Fibroblast of skin of left biceps (primary cell): ENCODE data around the gene SPTBN1.

Source experiments
- DNase-seq, 2 experiments: peaks; one replicate each; pipeline ENCODE4 v3.0.0-alpha.2; 2013; ENCODE audit warnings: low read depth in 2 of 2

The SPTBN1 gene

DNA sequence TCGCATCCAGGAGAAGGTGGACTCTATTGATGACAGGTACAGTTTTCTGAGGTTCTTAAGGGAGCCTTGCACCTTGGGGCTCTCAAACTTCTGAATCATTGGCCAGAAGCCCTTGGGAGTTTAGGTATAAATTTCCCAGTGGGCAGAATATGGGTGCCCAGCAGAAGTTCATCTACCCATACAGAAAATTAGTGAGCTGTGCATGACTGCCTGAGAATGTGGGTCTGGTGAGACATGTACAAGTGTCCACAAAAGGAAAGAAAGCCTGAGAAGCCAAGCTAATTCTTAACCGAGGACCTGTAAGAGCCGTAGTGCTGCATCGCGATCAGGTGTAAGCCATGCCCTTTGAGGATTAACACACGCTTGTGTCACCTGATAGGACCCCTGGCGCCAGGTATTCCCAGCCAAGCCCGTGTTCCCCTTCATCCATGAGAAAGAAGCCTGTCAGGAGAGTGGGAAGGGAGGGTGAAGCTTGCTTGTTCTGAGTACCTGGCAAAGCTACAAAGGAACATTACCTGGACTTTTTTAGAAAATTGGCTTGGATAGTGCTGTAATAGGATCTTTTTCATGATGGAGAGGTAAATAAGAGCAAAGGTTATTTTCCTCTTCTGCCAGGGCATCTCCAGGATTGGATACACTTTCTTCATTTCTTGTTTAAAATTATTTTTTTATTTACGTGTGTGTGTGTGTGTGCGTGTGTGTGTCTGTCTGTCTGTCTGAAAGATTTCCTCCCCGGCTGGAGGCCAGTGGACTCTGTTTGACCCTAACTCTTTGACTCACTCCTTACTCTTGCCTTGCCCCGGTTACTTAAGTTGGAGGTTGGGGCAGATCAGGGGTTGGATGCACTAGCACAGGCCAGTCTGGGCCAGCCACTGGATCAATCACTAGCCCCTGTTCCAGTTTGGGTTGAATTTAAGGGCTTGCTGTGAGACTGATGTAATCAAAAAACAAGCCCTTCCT, 176.9 kb downstream of the SPTBN1 start:
- no peak for DNase-seq

DNA sequence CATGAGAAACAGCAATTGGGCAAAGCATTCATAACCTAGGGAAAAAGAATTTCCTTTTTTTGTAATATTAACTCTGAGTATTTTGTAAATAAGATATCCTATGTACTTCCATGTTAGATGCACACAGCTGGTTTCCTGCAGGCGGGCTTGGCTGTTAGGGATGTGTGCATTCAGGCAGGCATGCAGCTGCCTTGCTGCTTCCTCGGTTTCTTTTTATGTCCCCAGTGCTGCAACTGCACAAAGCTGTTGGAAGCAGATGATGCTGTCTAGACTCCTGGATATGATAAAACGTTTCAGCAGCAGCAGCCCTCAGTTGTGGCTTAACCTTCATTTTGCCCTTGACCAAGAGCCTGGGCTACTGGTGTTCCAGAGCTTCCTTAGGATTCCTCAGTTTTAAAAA, 177.9 kb downstream of the SPTBN1 start:
- DNase-seq, result no peak

DNA sequence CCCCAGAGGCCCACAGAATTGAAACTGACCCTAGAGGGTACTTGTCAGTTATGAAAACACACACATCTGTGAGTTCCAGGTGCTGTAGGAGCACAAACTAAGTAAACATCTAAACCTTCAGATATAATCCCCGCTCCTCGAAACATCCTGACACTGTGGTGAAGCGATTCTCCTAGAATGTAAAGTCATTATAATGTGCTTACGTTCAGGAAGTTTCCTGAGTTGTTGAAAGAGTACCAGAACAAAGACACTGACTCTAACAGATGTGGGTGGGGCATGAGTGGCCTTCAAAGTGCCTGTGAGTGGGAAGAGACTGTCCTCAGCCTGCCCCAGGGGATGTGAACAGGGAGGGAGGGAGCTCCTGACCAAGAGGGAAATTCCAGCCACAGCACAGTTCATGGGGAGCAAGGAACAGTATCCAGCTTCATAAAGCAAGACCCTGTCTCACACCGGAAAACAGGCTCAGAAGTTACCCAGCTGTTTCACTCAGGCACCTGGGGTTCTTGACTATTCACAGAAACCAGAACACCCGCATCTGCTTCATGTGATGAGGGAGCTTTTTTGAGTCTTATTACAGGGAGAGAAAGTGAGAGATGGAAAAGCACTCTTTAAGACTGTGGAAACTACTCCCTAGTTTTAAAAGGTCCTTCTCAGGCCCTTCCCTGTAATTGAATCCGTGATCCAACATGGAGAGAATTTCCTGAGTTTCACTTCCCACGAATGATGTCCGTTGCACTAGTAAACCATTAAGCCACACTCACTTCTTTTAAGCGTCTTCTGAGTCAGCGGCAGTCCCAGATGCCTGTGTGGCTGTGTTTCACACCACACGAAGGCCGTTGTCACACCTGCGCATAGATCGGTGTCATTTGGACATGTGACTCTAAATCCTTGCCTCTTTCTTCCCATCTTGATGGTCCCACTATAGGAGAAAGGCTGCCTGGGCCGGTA, 178.7 kb downstream of the SPTBN1 start:
- DNase-seq, result no peak

DNA sequence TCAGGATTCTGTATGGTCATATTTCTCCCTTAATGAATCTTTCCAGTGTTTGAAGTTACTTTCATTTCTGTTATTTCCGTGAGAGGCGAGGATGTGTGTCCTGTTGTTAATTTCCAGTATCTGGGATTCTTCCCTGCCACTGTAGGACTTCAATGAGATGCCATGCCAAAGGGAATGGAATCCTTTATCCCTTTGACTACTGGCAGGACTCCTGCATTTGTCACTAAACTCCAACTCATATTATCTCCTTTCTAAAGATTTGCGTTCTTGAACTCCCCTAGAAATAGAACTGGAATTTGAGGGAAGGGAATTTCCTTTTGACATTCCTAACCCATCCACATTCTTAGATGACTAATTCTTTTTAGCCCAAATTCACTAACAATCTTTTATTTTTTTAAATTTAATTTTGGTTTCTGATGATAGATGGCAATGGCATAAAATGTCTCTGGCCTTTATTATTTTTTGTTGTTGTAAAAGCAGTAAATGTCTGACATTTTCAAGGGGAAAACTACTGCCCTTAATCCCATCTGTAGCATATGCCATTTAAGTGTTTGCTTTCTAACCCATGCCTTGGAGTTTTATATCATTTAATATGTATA, 179.5 kb downstream of the SPTBN1 start:
- DNase-seq, result no peak

DNA sequence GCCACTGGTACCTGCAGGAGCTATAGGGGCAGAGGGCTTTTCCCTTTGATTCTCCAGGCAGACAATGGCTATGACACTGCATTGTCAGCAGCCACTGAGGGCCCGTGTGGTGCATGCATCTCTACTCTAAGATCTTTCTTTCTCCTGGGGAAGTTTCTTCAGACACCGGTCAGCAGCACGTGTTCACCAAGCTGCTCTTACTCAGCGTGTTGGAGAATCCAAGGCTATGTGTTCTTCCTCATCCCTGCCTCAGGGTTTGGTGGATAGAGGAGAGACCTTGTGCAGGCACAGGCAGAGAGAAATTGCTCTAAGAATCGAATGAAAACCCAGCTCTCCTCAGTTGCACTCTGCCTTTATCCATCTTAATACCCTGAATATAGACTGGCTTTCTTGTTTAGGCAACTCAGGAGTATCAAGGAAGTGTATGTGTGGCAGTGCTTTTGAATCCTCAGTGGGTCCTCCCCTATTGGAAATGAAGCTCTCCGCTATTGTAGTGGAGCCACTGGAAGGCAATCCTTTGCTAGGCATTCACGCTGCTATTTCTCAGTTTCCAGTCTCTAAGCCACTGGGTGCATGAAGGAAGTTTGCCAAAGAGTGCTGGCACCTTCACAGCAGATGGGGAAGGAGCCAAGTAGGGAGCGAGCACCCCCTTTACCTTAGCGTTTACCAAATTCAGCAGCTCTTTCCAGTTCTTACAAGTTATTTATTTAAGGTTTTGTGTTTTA, 180.4 kb downstream of the SPTBN1 start:
- DNase-seq, result no peak

DNA sequence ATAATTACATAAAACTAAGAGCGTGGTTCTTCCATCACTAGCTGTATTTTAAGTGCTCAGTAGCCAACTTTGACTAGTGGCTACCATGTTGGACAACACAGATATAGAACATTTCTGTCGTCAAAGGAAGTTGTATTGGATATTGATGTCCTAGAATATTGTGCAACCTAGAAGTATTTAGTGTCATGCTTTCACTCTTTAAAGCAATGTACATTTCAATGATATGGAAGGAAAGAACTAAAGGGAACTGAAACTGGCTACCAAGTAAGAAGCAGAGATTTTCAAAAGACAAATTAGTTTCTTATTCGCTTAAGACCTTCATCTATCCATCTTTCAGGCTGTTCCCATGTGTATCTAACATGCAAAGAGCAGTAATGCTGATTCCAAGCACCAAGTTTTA, 182.0 kb downstream of the SPTBN1 start:
- no peak for DNase-seq

DNA sequence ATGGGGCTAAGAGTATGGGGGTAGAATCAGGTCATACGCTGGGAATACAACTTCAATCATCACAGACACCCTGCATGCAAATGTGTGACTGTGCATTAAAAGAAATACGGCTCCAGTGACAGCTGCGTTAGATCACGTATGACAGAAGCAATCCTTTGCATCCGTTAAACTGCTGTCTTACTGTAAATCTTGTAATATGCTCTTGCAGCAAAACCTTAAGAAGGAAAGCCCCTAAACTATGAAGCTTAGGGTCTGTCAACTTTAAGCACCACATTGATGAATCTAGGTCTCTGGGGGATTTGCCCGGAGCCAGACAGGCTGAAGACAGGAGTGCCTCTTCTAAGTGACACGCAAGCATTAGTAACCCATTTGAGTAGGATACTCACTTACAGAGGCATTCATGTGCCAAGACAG, 182.7 kb downstream of the SPTBN1 start:
- DNase-seq, result no peak

DNA sequence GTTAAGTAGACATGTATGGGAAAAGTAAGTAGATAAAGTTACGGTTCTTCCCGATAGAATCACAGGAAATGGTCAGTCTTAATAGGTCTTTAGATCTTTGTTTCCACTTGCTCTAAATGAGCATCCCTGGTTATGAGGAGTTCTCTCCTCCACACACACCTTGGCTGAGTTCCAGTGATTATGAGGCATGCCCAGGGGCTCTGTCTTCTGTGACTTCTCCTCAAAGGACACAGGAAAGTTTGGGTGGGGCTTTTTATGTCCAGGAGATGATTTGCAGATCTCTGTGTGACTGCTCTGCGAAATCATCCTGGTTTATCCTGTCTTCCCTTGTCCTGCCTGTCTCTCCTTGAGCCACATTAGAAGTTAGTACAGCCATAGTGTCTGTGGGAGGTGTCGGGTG, 183.5 kb downstream of the SPTBN1 start:
- DNase-seq, result no peak

DNA sequence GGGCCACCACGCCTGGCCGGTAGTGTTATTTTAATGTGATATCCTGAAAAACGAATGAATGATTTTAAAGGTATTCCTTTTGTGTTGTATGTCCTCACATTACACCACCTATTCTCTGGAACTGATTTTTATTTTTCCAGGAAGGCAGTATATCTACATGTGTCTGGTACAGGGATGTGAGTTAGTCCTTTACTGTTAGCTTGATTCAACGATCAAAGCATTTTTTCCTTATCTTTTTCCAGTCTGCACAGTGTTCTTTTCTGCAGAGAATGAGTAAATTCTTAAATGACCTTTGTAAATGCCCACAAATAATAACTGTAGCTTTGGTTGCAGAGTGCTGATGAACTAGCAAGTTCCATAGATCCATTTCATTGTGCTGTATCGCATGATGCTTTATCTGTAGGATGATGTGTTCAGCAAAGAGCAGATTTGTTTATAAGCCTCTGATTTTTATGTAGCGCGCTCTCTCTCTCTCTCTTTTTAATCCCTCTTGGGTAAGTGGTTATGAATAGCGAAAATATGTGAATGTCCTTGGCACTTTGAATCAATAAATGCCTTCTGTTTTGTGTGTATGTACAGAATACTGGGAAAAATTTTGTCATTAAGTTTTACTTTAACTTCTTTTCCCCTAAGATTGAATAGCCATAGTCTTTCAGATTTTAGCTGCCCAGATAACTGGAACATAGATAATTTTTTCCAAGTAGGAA, 184.9 kb downstream of the SPTBN1 start:
- DNase-seq, result no peak

DNA sequence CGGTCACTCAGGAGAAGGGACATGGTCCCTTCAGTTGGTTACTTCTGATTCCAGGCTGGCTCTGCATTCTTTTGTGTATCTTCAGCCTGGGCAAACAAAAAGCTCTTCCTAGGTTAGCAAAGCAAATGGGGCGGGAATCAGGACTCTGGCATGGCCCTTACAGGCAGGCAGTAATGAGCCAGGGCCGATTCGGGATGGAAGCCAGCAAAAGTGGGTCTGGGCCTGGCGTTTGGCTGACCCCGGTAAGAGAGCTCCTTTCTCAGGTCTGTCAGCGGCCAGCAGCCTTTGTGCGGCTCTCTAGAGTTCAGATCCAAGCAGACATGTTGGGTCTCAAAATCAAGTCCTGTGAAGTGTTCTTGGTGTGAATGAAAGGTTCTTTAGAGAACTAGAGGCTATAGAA, 185.9 kb downstream of the SPTBN1 start:
- DNase-seq, result no peak

DNA sequence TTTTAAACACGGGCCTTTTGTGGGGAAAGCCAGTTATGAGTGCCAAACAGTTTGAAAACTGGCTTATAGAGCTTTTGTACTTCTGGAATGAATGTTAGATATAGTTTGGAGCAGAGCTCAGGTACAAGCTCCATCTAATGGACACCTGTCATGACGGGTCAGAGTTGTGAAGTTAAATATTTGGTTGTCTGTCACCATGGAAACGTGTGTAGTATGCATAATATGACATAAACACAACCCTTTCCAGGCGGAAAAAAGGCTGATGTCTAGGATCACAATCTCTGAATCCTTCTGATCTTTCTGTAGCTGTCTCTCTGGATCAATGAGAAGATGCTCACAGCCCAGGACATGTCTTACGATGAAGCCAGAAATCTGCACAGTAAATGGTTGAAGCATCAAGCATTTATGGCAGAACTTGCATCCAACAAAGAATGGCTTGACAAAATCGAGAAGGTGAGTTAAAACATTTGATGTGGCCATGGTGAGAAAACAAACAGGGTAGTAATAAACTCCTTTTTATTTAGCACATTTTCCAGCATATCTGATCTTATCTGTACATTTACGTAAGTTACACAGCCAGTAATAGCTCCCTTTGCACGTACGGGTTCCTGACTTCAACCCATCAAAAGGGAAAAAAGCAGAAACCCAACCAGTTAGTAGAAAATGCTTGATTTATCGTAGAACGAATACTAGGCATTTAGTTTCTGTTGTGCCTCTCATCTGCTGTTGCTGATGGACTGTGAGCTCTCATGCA, 186.7 kb downstream of the SPTBN1 start:
- DNase-seq, result no peak

DNA sequence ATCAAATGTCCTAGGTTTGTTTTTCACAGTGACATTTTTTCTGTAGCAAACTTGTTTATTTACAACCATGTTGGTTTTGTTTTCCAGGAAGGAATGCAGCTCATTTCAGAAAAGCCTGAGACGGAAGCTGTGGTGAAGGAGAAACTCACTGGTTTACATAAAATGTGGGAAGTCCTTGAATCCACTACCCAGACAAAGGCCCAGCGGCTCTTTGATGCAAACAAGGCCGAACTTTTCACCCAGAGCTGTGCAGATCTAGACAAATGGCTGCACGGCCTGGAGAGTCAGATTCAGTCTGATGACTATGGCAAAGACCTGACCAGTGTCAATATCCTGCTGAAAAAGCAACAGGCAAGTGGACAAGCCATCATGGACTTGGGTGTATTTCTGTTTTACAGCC, 188.1 kb downstream of the SPTBN1 start:
- no peak for DNase-seq

DNA sequence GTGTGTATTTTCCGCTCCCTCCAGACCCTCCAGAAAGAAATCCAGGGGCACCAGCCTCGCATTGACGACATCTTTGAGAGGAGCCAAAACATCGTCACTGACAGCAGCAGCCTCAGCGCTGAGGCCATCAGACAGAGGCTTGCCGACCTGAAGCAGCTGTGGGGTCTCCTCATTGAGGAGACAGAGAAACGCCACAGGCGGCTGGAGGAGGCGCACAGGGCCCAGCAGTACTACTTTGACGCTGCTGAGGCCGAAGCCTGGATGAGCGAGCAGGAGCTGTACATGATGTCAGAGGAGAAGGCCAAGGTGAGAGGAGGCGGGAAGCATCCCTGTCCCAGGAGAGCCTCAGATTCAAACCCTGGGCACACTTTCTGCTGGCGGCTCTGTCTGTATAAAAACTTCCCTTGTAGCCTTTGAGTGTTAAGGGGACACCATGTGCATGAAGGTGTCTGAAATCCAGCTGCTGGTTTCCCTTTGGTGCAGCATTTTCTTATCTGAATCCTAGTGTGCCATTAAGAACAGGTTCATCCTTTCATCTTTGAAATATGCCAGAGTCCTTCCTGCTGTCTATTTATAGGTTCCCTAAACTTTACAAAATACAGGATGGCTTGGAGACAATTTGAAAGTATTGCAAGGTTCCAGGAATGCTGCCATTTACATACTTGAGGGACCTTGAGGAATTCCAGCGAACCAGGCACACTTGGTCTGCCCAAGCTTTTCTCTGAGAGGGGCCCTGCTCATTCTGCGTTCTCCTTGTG, 190.2 kb downstream of the SPTBN1 start:
- no peak for DNase-seq

DNA sequence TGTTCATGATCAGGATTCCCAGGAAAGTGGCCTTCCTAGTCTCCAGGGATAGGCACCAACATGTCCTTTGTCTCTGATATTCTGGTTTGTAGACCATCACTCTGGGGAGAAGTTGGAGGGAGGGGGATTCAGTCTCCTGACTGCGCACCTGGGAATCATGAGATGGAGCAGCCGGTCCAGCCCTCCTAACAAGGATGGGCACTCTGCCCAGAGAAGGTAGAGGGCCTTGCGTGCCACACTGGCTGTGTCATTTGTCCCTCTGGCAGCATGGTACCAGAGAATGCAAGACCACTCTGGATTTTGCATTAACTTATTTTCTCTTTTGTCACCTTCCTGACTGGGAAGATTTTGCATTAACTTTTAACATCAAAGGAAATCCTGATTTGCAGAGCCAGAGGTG, 192.1 kb downstream of the SPTBN1 start:
- no peak for DNase-seq

DNA sequence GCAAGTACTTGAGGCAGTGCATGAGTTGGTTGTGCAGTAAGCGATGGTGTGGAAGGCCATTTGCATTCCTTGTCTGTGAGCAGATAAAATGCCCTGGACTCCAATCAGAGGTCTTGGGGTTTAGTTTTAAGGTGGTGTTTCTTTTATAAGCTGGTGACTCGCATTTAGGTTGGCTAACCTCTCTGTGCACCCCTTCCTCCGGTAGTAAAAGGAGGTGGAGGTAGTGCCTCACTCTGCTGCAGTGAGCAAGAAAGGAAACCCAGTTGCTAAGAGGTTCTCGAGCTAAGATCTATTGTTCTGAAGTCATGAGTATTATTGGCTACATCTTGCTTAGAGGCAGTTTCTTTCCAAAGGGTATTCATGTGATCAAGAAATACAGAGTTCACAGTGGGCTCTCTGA, 193.1 kb downstream of the SPTBN1 start:
- no peak for DNase-seq

DNA sequence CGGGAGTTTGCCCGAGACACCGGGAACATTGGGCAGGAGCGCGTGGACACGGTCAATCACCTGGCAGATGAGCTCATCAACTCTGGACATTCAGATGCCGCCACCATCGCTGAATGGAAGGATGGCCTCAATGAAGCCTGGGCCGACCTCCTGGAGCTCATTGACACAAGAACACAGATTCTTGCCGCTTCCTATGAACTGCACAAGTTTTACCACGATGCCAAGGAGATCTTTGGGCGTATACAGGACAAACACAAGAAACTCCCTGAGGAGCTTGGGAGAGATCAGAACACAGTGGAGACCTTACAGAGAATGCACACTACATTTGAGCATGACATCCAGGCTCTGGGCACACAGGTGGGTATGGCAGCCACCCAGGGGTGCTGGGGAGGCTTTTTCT, 193.5 kb downstream of the SPTBN1 start:
- no peak for DNase-seq

DNA sequence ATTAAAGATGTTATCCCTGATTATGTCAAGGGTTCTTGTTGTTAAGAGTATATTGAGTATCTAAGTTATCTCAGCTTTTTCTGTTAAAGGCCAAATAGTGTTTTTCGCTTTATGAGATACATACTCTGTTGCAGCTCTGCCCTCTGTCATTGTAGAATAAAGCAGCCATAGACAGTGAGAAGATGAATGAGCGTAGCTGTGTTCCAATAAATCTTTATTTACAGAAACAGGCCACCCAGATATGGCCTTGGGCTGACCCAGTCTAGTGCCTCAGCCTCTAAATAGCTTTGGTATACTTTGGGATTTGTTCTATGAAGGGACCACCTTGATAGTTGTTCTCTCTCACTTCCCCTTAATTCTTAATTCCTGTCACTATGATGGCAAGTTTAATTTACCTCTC, 194.5 kb downstream of the SPTBN1 start:
- DNase-seq, result no peak

DNA sequence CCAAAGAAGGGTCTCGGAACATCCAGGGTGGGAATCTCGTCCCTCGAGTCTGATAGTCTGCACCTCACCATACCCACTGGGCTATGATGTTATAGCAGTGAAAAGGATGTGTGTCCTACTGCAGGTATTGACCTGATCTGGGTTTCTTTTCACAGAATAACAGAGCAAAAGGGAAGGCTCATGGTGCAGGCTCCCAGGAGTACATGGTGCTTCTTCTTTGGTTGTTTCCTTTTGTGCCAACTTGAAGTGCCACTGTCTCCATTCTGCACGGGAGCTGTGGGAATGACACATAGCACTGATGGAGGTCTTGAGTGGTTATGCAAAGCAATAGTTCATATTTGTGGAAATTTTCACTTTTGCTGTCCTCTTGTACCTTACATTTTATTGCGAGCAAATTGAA, 195.2 kb downstream of the SPTBN1 start:
- DNase-seq, result no peak

DNA sequence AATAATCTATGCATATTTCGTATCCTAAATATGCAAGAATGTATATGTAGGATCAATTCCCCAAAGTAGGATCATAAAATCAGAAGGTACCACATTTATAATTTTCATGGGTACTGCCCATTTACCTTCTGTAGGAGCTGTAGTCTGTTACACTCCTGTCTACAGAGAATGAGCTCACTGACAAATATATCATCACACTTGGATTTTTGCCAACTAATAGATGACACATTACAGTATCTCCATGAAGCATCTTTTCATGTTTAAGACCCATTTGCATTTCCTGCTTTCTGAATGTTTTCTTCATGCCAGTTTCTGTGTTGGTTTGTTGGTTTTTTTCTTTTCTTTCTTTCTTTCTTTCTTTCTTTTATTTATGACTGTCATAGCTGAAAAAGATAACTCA, 196.4 kb downstream of the SPTBN1 start:
- no peak for DNase-seq
